CD4-positive, alpha-beta T cell treated with Interferon gamma for 1 hour (primary cell): ENCODE data around the gene TF.

ENCODE experiments used
- DNase-seq: peaks from one replicate; pipeline ENCODE4 v3.0.0-alpha.2; 2020

The TF gene

GRCh38 chr3:133820129-133820528, 73.9 kb downstream of the TF start:
- no peak for DNase-seq

GRCh38 chr3:133820889-133821675, 74.9 kb downstream of the TF start:
- DNase-seq: no peak

GRCh38 chr3:133821767-133822638, 75.8 kb downstream of the TF start:
- no peak for DNase-seq

GRCh38 chr3:133824961-133825485, 78.8 kb downstream of the TF start:
- DNase-seq: no peak

GRCh38 chr3:133825969-133826727, 80.0 kb downstream of the TF start:
- DNase-seq: no peak

- no peak for DNase-seq
Observed at GRCh38 chr3:133827136-133827535, 80.9 kb downstream of the TF start.

GRCh38 chr3:133827684-133828083, 81.5 kb downstream of the TF start:
- no peak for DNase-seq

- no peak for DNase-seq
Observed at GRCh38 chr3:133828576-133829309, 82.5 kb downstream of the TF start.

GRCh38 chr3:133829310-133829707, 83.1 kb downstream of the TF start:
- DNase-seq: no peak

- DNase-seq: no peak
Observed at GRCh38 chr3:133830071-133830470, 83.9 kb downstream of the TF start.

GRCh38 chr3:133831966-133832801, 86.0 kb downstream of the TF start:
- no peak for DNase-seq

GRCh38 chr3:133832802-133833144, 86.6 kb downstream of the TF start:
- no peak for DNase-seq

GRCh38 chr3:133833267-133833666, 87.1 kb downstream of the TF start:
- no peak for DNase-seq

GRCh38 chr3:133833880-133834620, 87.9 kb downstream of the TF start:
- DNase-seq: no peak

- DNase-seq: no peak
Observed at GRCh38 chr3:133834621-133835417, 88.6 kb downstream of the TF start.

- no peak for DNase-seq
Observed at GRCh38 chr3:133835418-133835743, 89.2 kb downstream of the TF start.

- DNase-seq: no peak
Observed at GRCh38 chr3:133835961-133836360, 89.8 kb downstream of the TF start.

GRCh38 chr3:133836497-133837158, 90.4 kb downstream of the TF start:
- no peak for DNase-seq

- no peak for DNase-seq
Observed at GRCh38 chr3:133837487-133838295, 91.5 kb downstream of the TF start.
